OCI-LY7 (cell line): Measurements from ENCODE around the gene DEAF1.

Experiments used
- CTCF ChIP-seq: fragments of 200-600 bp; sonication (generic); conservative IDR thresholded peaks from 2 replicates; pipeline ENCODE4 v1.5.1; 2014; ENCODE audit warnings: mild to moderate bottlenecking, antibody characterized with exemption, low read length, moderate library complexity, mixed read lengths
- EZH2phosphoT487 ChIP-seq: fragments of 200-600 bp; sonication (generic); IDR thresholded peaks from 2 replicates; pipeline ENCODE4 v1.6.1; 2018; ENCODE audit warnings: low read depth, borderline replicate concordance, mild to moderate bottlenecking, mixed run types, antibody characterized with exemption, low read length, moderate library complexity, mixed read lengths

- TF ChIP-seq CTCF (no peak), EZH2phosphoT487 (no peak)
Observed at GRCh38 chr11:704228-704674, 9.2 kb upstream of the DEAF1 start.
